GM21619 (cell line): Measurements from ENCODE around the gene PDIK1L.

ENCODE experiments used
- ATAC-seq: cut with Tn5 transposase; IDR thresholded peaks from one replicate; pipeline ENCODE4 v1.9.1; 2021; ENCODE audit not compliant: unreplicated experiment

Gene PDIK1L

GRCh38 chr1:26111530-26112406, at the start of gene PDIK1L:
TSS of gene PDIK1L (plus strand) at chr1:26111824. CDS start at chr1:26114309, 2,485 bp downstream.
- ATAC-seq: peak; percentile 63

- no peak for ATAC-seq
Measured at GRCh38 chr1:26064553-26064952, 47.1 kb upstream of the PDIK1L start.

DNA sequence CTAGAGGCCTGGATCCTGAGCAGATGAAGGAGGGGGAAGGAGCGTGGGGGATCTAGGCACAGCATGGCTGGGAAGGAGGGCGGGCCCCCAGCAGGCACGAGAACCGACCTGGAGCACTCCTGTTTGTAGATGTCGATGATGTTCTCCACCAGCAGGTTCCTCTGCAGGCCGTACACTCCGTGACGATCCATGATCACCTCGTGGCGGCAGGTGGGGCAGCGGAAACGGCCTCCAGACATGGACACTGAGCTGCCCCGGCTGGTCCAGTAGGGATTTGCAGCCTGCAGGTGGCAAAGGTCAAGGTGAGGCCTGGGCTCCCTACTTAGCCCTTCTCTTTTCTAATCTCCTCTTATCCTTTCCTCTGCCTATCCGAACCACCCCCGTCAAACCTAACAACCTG, 45.5 kb upstream of the PDIK1L start:
- ATAC-seq: no peak

GRCh38 chr1:26066857-26067256, 44.8 kb upstream of the PDIK1L start:
- no peak for ATAC-seq

DNA sequence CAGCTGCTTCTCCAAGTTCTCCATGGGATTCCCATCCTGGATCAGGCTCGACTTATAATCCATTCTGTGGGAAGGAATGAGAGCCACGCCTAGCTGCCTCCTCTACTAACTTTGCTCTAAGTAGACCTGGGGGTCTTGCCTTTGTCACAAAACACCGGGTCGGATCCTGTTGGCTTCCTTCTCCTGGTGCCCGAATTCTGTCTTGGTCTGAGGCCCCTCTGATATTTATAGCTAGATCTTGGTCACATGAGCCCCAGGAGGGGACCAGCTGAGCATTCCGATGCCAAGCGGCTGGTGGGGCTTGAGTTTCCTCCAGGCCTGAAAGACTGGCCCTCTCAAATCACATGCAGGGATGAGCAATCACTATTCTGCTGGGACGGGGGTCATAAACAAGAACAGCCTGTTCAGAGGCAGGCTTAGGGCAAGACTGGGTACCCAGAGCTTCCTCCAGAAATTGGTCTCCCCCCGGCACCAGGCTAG, 44.2 kb upstream of the PDIK1L start, which contains the start of gene TRIM63:
TRIM63 (minus strand) TSS at position 199 of the 480 bp plus-strand sequence; CDS start at position 63, 136 bp downstream.
- no peak for ATAC-seq

GRCh38 chr1:26069941-26070295, 41.7 kb upstream of the PDIK1L start:
- ATAC-seq: no peak

DNA sequence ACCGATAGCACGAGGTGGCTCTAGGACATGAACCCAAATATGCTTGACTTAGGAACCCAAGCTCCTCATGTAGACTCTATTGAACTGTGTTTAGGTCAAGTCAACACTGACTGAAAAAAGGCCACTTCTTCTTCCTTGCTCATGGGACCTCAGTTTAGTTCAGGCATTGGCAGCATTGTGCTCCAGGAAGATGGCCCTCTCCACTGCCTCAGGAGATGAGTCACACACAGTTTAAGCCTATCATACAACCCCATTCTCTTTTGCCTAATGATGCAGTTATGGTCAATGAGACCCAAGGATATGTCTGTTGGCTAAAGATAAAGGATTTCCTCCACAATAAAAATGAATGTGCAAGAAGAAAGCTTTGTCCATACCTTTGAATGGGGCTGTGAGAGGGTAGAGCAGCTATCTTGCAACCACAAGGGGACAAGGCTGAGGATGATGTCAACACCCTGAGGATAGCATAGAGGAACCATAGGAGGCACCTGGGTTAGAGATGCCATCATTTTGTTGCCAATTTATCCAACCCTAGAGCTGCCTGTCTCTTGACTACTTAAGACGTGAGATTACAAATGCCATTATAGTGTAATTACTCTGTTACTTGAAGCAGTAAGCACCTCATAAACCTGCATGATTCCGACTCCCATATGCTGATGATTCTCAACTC, 41.2 kb upstream of the PDIK1L start:
- no peak for ATAC-seq

DNA sequence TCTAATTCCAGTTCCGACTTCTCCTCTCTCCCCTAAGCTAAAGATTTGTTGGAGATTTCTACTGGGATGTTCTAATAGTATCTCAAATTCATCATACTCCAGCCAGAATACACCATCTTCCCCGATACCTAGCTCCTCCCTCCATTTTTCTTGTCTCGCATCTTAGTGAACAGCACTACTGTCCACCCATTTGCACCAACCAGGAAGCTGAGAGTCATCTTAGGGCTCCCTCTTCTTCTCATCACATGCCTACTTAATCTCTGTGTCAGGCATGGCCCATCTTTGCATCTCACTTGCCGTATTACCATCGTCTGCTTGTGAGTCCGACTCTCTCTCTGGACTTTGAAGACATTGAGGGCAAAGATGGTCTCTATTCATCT, 40.7 kb upstream of the PDIK1L start:
- ATAC-seq: no peak

GRCh38 chr1:26072305-26072704, 39.3 kb upstream of the PDIK1L start:
- ATAC-seq: no peak

DNA sequence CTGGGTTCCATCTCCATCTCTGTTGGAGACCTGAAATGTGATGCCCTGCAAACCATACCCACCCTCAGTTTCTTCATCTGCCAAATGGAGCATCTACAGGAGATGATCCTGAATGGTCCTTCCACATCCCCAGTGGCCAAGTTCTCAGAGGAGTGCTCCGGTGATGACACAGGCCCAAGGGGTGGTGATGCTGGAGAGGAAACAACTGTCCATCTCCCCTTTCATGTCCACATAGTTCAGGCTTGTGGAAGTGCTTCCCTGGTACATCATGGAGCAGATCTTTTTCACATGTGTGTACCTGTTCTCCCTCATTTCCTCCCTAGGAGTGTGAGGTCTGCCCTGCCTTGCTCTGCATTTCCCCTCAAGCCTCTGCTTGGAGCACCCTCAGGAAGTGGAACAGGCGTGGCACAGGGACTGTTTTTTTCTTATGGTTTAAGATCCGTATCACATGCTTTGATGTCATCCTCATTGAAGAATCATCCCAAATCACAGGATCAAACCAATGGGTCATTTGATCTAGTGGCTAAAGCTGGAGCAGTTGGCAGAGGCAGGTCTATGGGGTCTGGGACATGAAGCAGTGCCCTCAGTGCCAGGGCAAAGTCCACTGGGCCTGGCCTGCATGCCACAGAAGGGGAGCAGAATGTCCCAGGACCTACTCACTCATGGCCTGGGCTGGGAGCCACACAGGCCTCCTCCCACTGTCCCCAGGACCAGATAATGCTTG, 36.0 kb upstream of the PDIK1L start:
- ATAC-seq: no peak

DNA sequence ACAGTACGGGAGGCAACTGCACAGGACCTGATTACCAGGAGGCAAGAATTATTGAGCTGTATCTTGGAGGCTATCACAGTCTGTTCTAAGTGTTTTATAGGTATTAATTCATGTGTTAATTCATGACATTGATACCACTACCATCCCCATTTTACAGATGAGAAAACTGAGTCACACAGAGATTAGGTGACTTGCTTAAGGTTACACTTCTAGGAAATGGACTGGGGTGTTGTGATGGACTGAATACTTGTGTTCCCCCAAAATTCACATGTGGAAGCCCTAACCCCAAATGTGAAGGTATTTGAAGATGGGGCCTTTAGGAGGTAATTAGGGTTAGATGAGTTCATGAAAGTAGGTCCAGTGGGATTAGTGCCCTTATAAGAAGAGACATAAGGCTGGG, 34.1 kb upstream of the PDIK1L start:
- ATAC-seq: no peak

DNA sequence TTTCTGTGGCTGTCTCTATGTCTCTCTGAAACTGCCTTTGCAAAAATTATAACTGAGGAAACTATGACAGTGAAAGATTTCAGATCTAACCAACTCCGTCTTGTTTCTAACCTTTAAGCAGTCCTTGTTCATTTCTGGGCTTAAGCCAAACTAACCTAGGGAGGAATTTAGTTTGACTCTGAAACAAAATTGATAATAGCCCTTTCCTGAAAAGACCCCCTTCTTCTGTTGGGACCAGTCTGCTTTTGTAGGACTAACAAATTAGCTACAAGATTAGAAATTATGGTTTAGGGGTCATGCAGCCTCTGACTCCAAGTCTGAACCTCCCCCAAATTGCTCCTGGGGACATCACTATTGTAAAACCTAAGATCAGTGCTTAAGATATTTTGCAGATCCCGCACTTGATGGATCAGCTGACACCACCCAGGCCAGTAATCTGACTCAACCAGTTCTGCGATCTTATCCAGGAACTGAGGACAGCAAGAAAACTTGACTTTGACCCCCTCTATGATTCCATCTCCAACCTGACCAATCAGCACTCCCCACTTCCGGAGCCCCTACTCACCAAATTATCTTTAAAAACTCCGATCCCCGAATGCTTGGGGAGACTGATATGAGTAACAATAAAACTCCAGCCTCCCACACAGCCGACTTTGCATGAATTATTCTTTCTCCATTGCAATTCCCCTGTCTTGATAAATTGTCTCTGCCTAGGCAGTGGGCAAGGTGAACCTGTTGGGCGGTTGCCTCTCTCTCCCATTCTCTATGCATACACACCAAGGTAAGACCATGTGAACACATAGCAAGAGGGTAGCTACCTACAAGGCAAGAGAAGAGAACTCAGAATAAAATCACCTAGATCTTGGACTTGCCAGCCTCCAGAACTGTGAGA, 33.1 kb upstream of the PDIK1L start:
- no peak for ATAC-seq

DNA sequence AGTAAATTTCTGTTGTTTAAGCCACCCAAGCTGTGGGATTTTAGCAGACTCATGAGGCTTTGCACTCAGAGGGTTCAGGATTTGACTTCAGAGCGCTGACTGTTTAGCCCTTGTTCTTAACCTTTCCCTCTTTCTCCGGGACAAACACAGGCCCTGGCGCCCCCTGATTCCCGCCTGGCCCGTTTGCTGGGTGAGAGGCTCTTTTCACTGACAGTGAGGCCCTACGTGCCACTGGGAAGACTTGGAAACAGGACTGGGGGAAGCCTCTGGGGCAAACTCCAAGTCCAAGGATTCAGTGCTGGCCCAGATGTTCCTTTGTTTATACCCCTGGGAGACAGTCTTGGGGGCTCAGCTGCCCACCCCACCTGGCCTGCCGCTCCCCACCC, 32.5 kb upstream of the PDIK1L start:
- no peak for ATAC-seq

DNA sequence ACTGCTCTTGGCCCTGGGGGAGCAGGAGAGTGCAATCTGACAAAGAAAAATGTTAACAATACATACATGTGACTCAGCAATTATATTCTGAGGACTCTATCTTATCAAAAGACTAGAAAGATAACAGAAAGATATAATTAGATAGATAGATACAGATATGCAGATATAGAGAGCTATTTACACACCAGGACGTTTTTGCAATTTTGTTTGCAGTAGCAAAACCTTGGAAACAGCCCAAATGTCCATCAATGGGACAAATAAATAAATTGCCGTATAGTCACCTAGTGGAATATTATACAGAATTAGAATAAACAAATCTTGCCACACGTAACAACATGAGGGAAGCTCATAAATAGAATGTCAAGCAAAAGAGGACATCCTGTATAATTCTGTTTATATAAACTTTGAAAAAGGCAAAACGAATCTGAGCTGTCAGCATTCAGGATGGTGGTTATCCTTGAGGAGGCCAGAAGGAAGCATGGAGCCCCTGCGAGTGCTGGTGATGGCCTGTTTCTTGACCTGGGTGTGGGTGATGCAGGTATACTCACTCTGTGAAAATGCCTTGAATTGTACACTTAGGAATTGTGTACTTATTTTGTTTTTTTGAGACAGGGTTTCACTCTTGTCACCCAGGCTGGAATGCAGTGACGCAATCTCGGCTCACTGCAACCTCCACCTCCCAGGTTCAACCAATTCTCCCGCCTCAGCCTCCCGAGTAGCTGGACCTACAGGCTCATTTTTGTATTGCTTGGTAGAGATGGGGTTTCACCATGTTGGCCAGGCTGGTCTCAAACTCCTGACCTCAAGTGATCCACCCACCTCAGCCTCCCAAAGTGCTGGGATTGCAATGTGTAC, 31.4 kb upstream of the PDIK1L start:
- no peak for ATAC-seq

DNA sequence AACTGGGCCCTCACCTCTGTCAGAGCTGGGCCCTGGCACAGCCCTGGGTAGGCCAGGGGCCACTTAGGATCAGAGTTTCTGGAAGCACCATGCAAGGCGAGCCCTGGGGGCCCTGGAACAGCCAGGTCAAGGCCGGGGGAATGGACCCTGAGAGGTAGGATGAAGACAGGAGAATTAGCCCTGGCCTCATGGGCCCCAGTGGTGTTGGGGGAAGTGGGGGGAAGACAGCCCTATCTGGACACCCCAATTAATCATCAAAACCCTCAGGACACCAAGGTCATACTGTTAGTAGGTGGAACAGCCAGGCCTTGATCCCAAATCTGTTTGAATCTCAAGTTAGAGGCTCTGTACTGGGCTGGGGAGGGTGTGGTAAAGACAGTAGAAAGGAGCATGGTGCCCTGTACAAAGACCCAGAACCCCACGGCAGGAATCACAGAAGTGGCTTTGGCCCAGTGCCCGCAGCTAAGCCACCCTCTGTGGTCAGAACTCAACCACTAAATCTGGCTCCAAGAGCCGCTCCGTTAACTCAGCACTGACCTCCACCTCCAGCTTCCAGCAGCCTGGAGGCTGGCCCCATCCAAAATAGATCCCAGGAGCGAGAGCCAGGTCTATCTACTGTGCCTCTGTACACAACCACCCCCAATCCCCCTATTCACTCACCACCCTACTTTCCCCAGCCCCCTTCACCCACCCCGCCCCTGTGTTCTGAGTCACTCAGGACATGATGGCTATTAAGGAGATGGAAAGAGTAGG, 30.2 kb upstream of the PDIK1L start:
- no peak for ATAC-seq

DNA sequence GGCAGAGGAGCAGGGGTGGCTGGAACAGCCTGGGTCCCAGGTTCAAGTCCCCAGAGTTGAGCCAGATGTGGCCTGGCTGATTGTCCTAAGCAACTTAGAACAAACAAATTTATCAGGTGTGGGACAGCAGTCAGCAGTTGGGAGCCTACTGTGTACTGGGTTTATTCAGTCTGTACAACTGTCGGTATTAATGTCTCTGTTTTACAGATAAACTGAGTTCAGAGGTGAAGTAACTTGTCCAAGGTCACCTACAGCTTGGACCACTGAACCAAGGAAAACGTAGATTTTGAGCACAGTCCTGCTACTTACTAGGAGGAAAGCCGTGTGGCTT, 29.6 kb upstream of the PDIK1L start:
- no peak for ATAC-seq

DNA sequence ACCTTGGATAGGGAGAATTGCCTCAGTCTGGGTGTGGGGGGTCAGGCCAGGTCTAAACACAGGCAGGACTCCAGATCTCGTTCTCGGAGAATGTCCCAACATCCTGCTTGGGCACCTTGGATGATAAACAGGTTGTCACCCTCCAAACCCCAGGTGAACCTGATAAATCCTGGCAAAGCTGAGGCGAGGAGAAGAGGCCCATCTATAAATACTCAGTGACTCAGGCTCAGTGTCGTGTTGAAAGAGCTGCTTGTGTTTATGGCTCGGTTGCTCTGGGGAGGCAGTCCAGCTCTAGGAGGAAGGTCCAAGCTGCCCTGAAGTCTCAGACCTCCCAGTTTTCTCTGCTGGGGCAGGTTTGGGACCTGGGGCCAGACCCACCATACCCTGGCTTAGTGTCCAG, 28.4 kb upstream of the PDIK1L start:
- no peak for ATAC-seq

DNA sequence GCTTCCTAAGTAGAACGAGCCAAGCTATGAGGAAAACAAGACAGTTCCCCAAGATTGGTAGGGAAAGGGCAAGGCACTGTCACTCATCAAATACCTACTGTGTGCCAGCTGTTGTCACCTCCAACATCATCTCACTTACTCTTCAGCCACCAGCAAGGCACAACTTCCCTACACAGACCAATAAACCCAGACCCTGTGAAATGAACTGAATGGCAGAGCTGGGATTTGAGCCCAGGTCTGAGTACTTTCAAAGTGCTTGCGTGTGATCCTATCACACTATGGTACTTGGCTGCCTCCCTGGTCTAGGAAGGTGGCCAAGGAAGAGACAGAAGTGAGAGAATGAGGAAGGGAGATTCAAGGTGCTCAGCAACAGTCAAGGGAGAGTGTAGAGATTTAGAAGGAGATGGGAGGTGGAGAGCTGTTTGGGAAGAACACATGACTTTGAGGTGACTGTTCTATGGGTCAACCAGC, 27.5 kb upstream of the PDIK1L start:
- ATAC-seq: no peak

- no peak for ATAC-seq
Measured at GRCh38 chr1:26084844-26085243, 26.8 kb upstream of the PDIK1L start.
